ENCODE measurements around the gene EXOC3.

DNA sequence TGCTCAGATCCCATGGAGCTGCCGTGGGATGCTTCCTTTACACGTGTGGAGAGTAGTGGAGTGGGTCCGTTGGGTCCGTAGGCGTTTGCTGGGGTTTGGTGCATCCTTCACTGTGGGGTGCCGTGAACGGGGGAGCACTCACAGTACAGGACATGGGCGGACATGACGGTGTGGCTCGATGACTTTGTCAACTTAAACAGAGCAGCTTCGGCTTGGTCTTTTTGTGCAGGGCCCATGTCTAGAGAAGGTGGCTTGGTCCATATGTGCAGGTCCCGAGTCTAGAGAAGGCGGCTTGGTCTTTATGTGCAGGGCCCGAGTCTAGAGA lies 26.4 kb upstream of the EXOC3 start:
- TF ChIP-seq CTCF (IDR thresholded peaks at IDR 0.05 in 4 of 5, conservative IDR thresholded peaks at IDR 0.05 in 1 of 5) (no peak), POLR2A (IDR thresholded peaks at IDR 0.05) (no peak)

Data from gastrocnemius medialis (tissue), 4 donors.